K562 (cell line): ENCODE data around the gene KRT33B. TPM values are rescaled to one million over a fixed set of nuclear protein-coding genes. Genes with fewer than 3 reads are reported as not detected.

Experiments used
- ATAC-seq: fragments of 200-7000 bp; cut with Tn5 transposase; 3 replicates; pipeline ENCODE4 v1.9.1; 2020; ENCODE audit warnings: moderate library complexity
- BruUV-seq: library from RNA; stranded (reverse); fragments of 400-500 nt; replicated peaks from 2 replicates; lab custom pipeline; 2021; lab: Mats Ljungman, UMichigan
- CTCF ChIA-PET: fragments of 300-600 bp; formaldehyde crosslinking; extraction: SDS; loops from one replicate; lab custom pipeline; 2021; ENCODE audit warnings: low intra/inter-chr PET ratio; lab: Yijun Ruan, JAX
- POLR2A ChIA-PET: fragments of 300-600, 350-650 bp; sonication (Branson Sonifier 250); formaldehyde crosslinking; extraction: SDS; loops from one replicate; lab custom pipeline; 2021; ENCODE audit warnings: antibody characterized with exemption, inconsistent platforms; lab: Yijun Ruan, JAX
- DNase-seq, 4 experiments: peaks; one replicate each; pipeline versions ENCODE4 v3.0.0 to v3.0.0-alpha.2; 2011 to 2018; ENCODE audit warnings: low spot score in 3 of 4, mixed read lengths in 3 of 4; ENCODE audit errors: extremely low read depth in 1 of 4
- FAIRE-seq: peaks from 2 replicates; lab custom pipeline; 2011; peaks lifted over from hg19 to GRCh38; lab: Jason Lieb, UNC
- H2AFZ ChIP-seq: 2 replicates; pipeline ENCODE4 v1.6.0; 2011; ENCODE audit warnings: low read depth, low read length, control low read depth, inconsistent platforms
- H3K27ac ChIP-seq: fragments of 200-600 bp; 3 replicates; pipeline ENCODE4 v1.8.0; 2011; ENCODE audit warnings: low read depth, mild to moderate bottlenecking, control low read depth, inconsistent platforms, low read length, moderate library complexity, mixed read lengths; ENCODE audit errors: extremely low read depth
- H3K27me3 ChIP-seq, 2 experiments: fragments of 300-600 bp in 1 of 2; 2 replicates in 1 of 2; 3 replicates in 1 of 2; pipeline versions ENCODE4 v1.6.0 to v1.8.0; 2011; ENCODE audit warnings: inconsistent platforms in 2 of 2, low read length in 2 of 2, mild to moderate bottlenecking in 1 of 2, mixed read lengths in 1 of 2, moderate library complexity in 1 of 2; ENCODE audit not compliant: control insufficient read depth in 2 of 2, insufficient read depth in 2 of 2
- H3K36me3 ChIP-seq: fragments of 300-600 bp; 3 replicates; pipeline ENCODE4 v1.8.0; 2011; ENCODE audit warnings: mild to moderate bottlenecking, low read length, inconsistent platforms; ENCODE audit not compliant: control insufficient read depth, insufficient read depth
- H3K4me1 ChIP-seq, 2 experiments: fragments of 200-600 bp in 1 of 2; replicated peaks in 1 of 2; 2 replicates in 1 of 2; 3 replicates in 1 of 2; pipeline versions ENCODE4 v1.5.1 to v1.8.0; 2011; ENCODE audit warnings: inconsistent platforms in 2 of 2, low read length in 2 of 2, mild to moderate bottlenecking in 1 of 2, mixed read lengths in 1 of 2, moderate library complexity in 1 of 2; ENCODE audit not compliant: control insufficient read depth in 2 of 2, insufficient read depth in 2 of 2
- H3K4me2 ChIP-seq: 2 replicates; pipeline ENCODE4 v1.6.1; 2011; ENCODE audit warnings: low read length, control low read depth, inconsistent platforms, mixed read lengths; ENCODE audit not compliant: insufficient read depth
- H3K4me3 ChIP-seq: fragments of 200-600 bp; sonication (generic), shearing (Covaris generic); 2 replicates; pipeline ENCODE4 v1.5.1; 2016; ENCODE audit warnings: control low read depth, inconsistent platforms
- H3K79me2 ChIP-seq: fragments of 200-600 bp; 3 replicates; pipeline ENCODE4 v1.8.0; 2011; ENCODE audit warnings: low read length, inconsistent platforms; ENCODE audit not compliant: control insufficient read depth, insufficient read depth
- H3K9ac ChIP-seq, 2 experiments: 2 replicates each; pipeline versions ENCODE4 v1.6.0 to v1.6.1; 2011; ENCODE audit warnings: low read depth in 2 of 2, low read length in 2 of 2, control low read depth in 1 of 2, inconsistent platforms in 1 of 2, mild to moderate bottlenecking in 1 of 2, mixed read lengths in 1 of 2; ENCODE audit not compliant: insufficient read depth in 1 of 2
- H3K9me1 ChIP-seq: one replicate; pipeline ENCODE4 v1.6.0; 2011; ENCODE audit warnings: inconsistent platforms, mild to moderate bottlenecking, low read length, moderate library complexity; ENCODE audit not compliant: control insufficient read depth, insufficient read depth
- H3K9me3 ChIP-seq: replicated peaks from 2 replicates; pipeline ENCODE4 v1.5.1; 2011; ENCODE audit warnings: low read depth, low read length, inconsistent platforms; ENCODE audit not compliant: control insufficient read depth, insufficient read depth
- H4K20me1 ChIP-seq: replicated peaks from 2 replicates; pipeline ENCODE4 v1.6.1; 2011; ENCODE audit warnings: low read length, inconsistent platforms, mixed read lengths; ENCODE audit not compliant: control insufficient read depth, insufficient read depth
- NCOA1 ChIP-seq: fragments of 450-650 bp; IDR thresholded peaks from 2 replicates; pipeline ENCODE4 v1.6.1; 2016; ENCODE audit warnings: low read depth
- PRMT5 ChIP-seq: sonication (generic); formaldehyde crosslinking; IDR thresholded peaks from 2 replicates; pipeline ENCODE4 v1.5.0; 2020; ENCODE audit warnings: missing genetic modification reagents
- ZNF143 ChIP-seq: sonication (generic); formaldehyde crosslinking; IDR thresholded peaks from 2 replicates; pipeline ENCODE4 v1.9.0; 2022; ENCODE audit warnings: mild to moderate bottlenecking, missing genetic modification reagents
- ZNF445 ChIP-seq: fragments of 250-450 bp; sonication (Bioruptor Pico); IDR thresholded peaks from 2 replicates; pipeline ENCODE4 v1.4.0; 2020; ENCODE audit warnings: low read depth, mild to moderate bottlenecking, moderate library complexity
- WGBS: fragments of 100-300 bp; shearing (Covaris generic); methylation state at CpG from one replicate; pipeline ENCODE4 v1.1.6; 2016; ENCODE audit warnings: low coverage, mixed read lengths; ENCODE audit not compliant: insufficient coverage; ENCODE audit errors: missing lambda C conversion rate; 5-methylcytosine and 5-hydroxymethylcytosine counted together
- in situ Hi-C: fragments of 300-500 bp; cut with MboI; formaldehyde crosslinking; loops from 4 replicates; pipeline ENCODE4 v1.15.0; 2018; ENCODE audit warnings: inconsistent platforms, mixed read lengths
- intact Hi-C: fragments of 100-400 bp; cut with micrococcal nuclease; formaldehyde crosslinking; loops from 2 replicates; pipeline ENCODE4 v1.14.2; 2022
- polyA plus RNA-seq, 8 experiments: library from polyadenylated mRNA; depleted of rRNA in 4 of 8; stranded (reverse) in 5 of 8; unstranded in 3 of 8; fragments of >200 nt; fragmentation: Nextera tagmentation in 2 of 8; fragmentation: Illumina TruSeq in 1 of 8; extraction: Ambion mirVana in 2 of 8; extraction: Trizol in 1 of 8; gene quantifications; 2 replicates each; pipeline versions ENCODE4 v1.2.1 to v1.2.3, GENCODE V29; 2011 to 2014; ENCODE audit warnings: inconsistent platforms in 1 of 8, missing spikeins in 1 of 8
- total RNA-seq, 7 experiments: library from RNA; depleted of rRNA in 6 of 7; stranded (reverse); fragments of >200 nt in 6 of 7; fragmentation: Illumina TruSeq in 2 of 7; extraction: Trizol in 2 of 7; gene quantifications; 2 replicates each; pipeline versions ENCODE4 v1.2.1 to v1.2.3, GENCODE V29; 2011 to 2021; ENCODE audit warnings: low replicate concordance in 1 of 7
- TF ChIP-seq, protein P1 (sequence below): fragments of 450-650 bp; IDR thresholded peaks from 2 replicates; pipeline ENCODE4 v1.6.1; 2016; ENCODE audit warnings: low read depth

KRT33B gene
- total and polyA plus RNA-seq, 9 of the 15 experiments (the other 6 are each of a cell fraction or from before 2014, with no cell fraction given), result not detected

DNA sequence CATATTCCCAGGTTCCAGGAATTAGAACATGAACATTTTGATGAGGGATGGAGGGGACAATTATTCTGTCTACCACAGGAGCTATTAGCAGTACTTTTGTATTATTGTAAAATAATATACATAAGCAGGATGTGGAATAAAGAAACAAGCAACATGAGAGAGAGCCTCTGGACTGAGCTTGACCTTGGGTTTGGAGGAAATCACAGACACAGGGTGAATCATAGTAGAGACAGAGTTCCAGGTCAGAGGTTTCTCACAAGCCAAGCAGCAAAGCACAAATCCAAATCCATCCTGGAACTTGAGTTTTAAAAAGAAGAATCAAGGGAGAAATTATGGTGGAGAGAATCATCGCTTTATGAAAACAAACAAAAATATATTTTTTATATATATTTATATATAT, 22.7 kb upstream of the KRT33B start (continued):
- TF ChIP-seq, protein P1, sequence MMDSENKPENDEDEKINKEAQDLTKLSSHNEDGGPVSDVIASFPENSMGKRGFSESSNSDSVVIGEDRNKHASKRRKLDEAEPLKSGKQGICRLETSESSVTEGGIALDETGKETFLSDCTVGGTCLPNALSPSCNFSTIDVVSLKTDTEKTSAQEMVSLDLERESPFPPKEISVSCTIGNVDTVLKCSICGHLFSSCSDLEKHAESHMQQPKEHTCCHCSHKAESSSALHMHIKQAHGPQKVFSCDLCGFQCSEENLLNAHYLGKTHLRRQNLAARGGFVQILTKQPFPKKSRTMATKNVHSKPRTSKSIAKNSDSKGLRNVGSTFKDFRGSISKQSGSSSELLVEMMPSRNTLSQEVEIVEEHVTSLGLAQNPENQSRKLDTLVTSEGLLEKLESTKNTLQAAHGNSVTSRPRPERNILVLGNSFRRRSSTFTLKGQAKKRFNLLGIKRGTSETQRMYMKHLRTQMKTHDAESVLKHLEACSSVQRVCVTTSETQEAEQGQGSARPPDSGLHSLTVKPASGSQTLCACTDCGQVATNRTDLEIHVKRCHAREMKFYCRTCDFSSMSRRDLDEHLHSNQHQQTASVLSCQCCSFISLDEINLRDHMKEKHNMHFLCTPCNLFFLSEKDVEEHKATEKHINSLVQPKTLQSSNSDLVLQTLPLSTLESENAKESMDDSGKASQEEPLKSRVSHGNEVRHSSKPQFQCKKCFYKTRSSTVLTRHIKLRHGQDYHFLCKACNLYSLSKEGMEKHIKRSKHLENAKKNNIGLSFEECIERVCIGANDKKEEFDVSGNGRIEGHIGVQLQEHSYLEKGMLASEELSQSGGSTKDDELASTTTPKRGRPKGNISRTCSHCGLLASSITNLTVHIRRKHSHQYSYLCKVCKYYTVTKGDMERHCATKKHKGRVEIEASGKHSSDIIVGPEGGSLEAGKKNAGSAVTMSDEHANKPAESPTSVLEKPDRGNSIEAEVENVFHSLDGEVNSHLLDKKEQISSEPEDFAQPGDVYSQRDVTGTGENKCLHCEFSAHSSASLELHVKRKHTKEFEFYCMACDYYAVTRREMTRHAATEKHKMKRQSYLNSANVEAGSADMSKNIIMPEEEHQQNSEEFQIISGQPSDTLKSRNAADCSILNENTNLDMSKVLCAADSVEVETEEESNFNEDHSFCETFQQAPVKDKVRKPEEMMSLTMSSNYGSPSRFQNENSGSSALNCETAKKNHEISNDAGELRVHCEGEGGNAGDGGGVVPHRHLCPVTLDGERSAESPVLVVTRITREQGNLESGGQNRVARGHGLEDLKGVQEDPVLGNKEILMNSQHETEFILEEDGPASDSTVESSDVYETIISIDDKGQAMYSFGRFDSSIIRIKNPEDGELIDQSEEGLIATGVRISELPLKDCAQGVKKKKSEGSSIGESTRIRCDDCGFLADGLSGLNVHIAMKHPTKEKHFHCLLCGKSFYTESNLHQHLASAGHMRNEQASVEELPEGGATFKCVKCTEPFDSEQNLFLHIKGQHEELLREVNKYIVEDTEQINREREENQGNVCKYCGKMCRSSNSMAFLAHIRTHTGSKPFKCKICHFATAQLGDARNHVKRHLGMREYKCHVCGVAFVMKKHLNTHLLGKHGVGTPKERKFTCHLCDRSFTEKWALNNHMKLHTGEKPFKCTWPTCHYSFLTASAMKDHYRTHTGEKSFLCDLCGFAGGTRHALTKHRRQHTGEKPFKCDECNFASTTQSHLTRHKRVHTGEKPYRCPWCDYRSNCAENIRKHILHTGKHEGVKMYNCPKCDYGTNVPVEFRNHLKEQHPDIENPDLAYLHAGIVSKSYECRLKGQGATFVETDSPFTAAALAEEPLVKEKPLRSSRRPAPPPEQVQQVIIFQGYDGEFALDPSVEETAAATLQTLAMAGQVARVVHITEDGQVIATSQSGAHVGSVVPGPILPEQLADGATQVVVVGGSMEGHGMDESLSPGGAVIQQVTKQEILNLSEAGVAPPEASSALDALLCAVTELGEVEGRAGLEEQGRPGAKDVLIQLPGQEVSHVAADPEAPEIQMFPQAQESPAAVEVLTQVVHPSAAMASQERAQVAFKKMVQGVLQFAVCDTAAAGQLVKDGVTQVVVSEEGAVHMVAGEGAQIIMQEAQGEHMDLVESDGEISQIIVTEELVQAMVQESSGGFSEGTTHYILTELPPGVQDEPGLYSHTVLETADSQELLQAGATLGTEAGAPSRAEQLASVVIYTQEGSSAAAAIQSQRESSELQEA, result no peak
- TF ChIP-seq ZNF143 (CRISPR knock-in tag), result no peak

- Histone ChIP-seq H4K20me1 (no peaks in the 10 kb centered on the region), H3K9me1 (no peaks in the 10 kb centered on the region), H3K27me3 (peaks cover 4 to 17% of the 10 kb centered on the region in 2 experiments; a peak in 3 of 5 replicates), H2AFZ (no peak overlapping the region), H3K9me3 (no peaks in the 10 kb centered on the region), H3K4me3 (no peak overlapping the region), H3K4me1 (no peaks in the 10 kb centered on the region), H3K27ac (no peak overlapping the region), H3K9ac (no peak overlapping the region), H3K36me3 (no peaks in the 10 kb centered on the region), H3K4me2 (no peak overlapping the region), H3K79me2 (no peaks in the 10 kb centered on the region)
- DNase-seq (no peak), FAIRE-seq (no peak), ATAC-seq (no peak)
- in situ Hi-C loops, result no loop called here
- intact Hi-C loops, result no loop called here
- CTCF ChIA-PET, result no interaction called here
- 0% methylated on average over 2 of the region's 2 CpGs for WGBS
- TF ChIP-seq NCOA1 (no peak), PRMT5 (CRISPR knock-in tag) (no peak), ZNF445 (CRISPR knock-in tag) (no peak)
- POLR2A ChIA-PET, result interaction anchor here (1.2 kb wide), 1 partner anchor 8 kb away, joined by 3 read pairs; no protein-coding TSS in a partner anchor
- BruUV-seq, result no TSS peak
Measured at GRCh38 chr17:41391535-41391934, 21.9 kb upstream of the KRT33B start.
